ENCODE results near the gene CD37. TPM values are rescaled to one million over a fixed set of nuclear protein-coding genes. Genes with fewer than 3 reads are reported as not detected.

Gene CD37
- total and polyA plus RNA-seq, 2 experiments from 2014 or later, result 106 TPM; not detected in 1

GRCh38 chr19:49333811-49334288 is 1.4 kb upstream of the CD37 start (continued):
- no peak for TF ChIP-seq CTCF (conservative IDR thresholded peaks at IDR 0.05; ENCODE audit: low read depth in 2 of 2)
- TF ChIP-seq ZNF331 (CRISPR knock-in tag; IDR thresholded peaks at IDR 0.05; ENCODE audit: low read depth), result no peak

GRCh38 chr19:49335784-49336481 is 727 bp downstream of the CD37 start:
- H3K4me1 ChIP-seq (ENCODE audit: insufficient read depth), result peaks cover 15% of the 10 kb centered on the region
- no peaks in the 10 kb centered on the region for H3K36me3 ChIP-seq (ENCODE audit: insufficient read depth)
- Mint-ChIP-seq H3K4me1 (peaks cover 24% of the 10 kb centered on the region), H3K27ac (no peak overlapping the region), H3K4me3 (no peak overlapping the region; the same call in 2 of the 3 replicates), H3K9me3 (no peaks in the 10 kb centered on the region; the same call in 1 of the 3 replicates), H3K27me3 (ENCODE audit: insufficient read depth, low read depth, poor library complexity) (peaks cover 44% of the 10 kb centered on the region), H3K36me3 (ENCODE audit: low read depth) (peaks cover 12% of the 10 kb centered on the region)
- no peaks in the 10 kb centered on the region for H3K9me2 ChIP-seq (ENCODE audit: insufficient read depth)
- no peaks in the 10 kb centered on the region for H3K79me2 ChIP-seq (replicated peaks; ENCODE audit: insufficient read depth)
- no peak for DNase-seq (ENCODE audit: low spot score)
- H2AFZ ChIP-seq, result no peak overlapping the region
- ATAC-seq, result no peak
- no peak overlapping the region for H3K27ac ChIP-seq (ENCODE audit: low read depth)
- H3K4me3 ChIP-seq, result no peak overlapping the region
- H4K20me1 ChIP-seq (replicated peaks; ENCODE audit: insufficient read depth), result peaks cover 8% of the 10 kb centered on the region; the same call in 1 of the 2 replicates
- peaks cover 10% of the 10 kb centered on the region; the same call in 1 of the 2 replicates for H3F3A ChIP-seq (replicated peaks; ENCODE audit: low read depth)
- H3K4me2 ChIP-seq, result no peak overlapping the region
- H3K27me3 ChIP-seq (ENCODE audit: insufficient read depth), result peaks cover 24% of the 10 kb centered on the region
- TF ChIP-seq CTCF (conservative IDR thresholded peaks at IDR 0.05; ENCODE audit: low read depth in 2 of 2) (no peak), NANOG (IDR thresholded peaks at IDR 0.05; ENCODE audit: borderline replicate concordance) (no peak), ZNF331 (CRISPR knock-in tag; IDR thresholded peaks at IDR 0.05; ENCODE audit: low read depth) (no peak), CREB1 (CRISPR knock-in tag; IDR thresholded peaks at IDR 0.05; ENCODE audit: low read depth) (no peak), REST (IDR thresholded peaks at IDR 0.05; ENCODE audit: unreplicated experiment) (no peak), POLR2AphosphoS5 (IDR thresholded peaks at IDR 0.05; ENCODE audit: low read depth) (no peak), ETS1 (IDR thresholded peaks at IDR 0.05) (no peak), ZNF462 (CRISPR knock-in tag; IDR thresholded peaks at IDR 0.05) (no peak)

Measured in GM23338 (cell line).